Measurements from ENCODE around the gene TCIRG1. TPM values are rescaled to one million over a fixed set of nuclear protein-coding genes. Genes with fewer than 3 reads are reported as not detected.

The TCIRG1 gene
- total and polyA plus RNA-seq, 2 of the 13 experiments (the other 11 are each of a cell fraction or from before 2014, with no cell fraction given): 48.0 to 69.6 TPM

- TF ChIP-seq, protein P1, sequence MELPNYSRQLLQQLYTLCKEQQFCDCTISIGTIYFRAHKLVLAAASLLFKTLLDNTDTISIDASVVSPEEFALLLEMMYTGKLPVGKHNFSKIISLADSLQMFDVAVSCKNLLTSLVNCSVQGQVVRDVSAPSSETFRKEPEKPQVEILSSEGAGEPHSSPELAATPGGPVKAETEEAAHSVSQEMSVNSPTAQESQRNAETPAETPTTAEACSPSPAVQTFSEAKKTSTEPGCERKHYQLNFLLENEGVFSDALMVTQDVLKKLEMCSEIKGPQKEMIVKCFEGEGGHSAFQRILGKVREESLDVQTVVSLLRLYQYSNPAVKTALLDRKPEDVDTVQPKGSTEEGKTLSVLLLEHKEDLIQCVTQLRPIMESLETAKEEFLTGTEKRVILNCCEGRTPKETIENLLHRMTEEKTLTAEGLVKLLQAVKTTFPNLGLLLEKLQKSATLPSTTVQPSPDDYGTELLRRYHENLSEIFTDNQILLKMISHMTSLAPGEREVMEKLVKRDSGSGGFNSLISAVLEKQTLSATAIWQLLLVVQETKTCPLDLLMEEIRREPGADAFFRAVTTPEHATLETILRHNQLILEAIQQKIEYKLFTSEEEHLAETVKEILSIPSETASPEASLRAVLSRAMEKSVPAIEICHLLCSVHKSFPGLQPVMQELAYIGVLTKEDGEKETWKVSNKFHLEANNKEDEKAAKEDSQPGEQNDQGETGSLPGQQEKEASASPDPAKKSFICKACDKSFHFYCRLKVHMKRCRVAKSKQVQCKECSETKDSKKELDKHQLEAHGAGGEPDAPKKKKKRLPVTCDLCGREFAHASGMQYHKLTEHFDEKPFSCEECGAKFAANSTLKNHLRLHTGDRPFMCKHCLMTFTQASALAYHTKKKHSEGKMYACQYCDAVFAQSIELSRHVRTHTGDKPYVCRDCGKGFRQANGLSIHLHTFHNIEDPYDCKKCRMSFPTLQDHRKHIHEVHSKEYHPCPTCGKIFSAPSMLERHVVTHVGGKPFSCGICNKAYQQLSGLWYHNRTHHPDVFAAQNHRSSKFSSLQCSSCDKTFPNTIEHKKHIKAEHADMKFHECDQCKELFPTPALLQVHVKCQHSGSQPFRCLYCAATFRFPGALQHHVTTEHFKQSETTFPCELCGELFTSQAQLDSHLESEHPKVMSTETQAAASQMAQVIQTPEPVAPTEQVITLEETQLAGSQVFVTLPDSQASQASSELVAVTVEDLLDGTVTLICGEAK (IDR thresholded peaks at IDR 0.05): no peak
- TF ChIP-seq, protein P1 (CRISPR knock-in tag; IDR thresholded peaks at IDR 0.05): peak; percentile 55
- TF ChIP-seq PHF20 (CRISPR knock-in tag; IDR thresholded peaks at IDR 0.05) (0 out of 2 replicates have a peak, but pooled peaks have one; percentile 31), PPARG (CRISPR knock-in tag; conservative IDR thresholded peaks at IDR 0.05) (peak; percentile 39; the same call in 1 of the 2 replicates), FOXA3 (CRISPR knock-in tag; IDR thresholded peaks at IDR 0.05) (peak; percentile 82), MBNL3 (CRISPR knock-in tag; conservative IDR thresholded peaks at IDR 0.05) (no peak), ETV6 (CRISPR knock-in tag; conservative IDR thresholded peaks at IDR 0.05) (no peak), MIXL1 (CRISPR knock-in tag; IDR thresholded peaks at IDR 0.05) (peak; percentile 44; the same call in 1 of the 2 replicates), THAP7 (CRISPR knock-in tag; IDR thresholded peaks at IDR 0.05) (peak; percentile 81; the same call in 1 of the 2 replicates), ZNF350 (CRISPR knock-in tag; IDR thresholded peaks at IDR 0.05; ENCODE audit: borderline replicate concordance, low read depth) (peak; percentile 64; the same call in 1 of the 2 replicates), ZNF230 (CRISPR knock-in tag; IDR thresholded peaks at IDR 0.05) (0 out of 2 replicates have a peak, but pooled peaks have one; percentile 28), MAF1 (CRISPR knock-in tag; IDR thresholded peaks at IDR 0.05; ENCODE audit: borderline replicate concordance) (no peak), TBP (CRISPR knock-in tag; IDR thresholded peaks at IDR 0.05) (no peak)
- TF ChIP-seq, protein P2, sequence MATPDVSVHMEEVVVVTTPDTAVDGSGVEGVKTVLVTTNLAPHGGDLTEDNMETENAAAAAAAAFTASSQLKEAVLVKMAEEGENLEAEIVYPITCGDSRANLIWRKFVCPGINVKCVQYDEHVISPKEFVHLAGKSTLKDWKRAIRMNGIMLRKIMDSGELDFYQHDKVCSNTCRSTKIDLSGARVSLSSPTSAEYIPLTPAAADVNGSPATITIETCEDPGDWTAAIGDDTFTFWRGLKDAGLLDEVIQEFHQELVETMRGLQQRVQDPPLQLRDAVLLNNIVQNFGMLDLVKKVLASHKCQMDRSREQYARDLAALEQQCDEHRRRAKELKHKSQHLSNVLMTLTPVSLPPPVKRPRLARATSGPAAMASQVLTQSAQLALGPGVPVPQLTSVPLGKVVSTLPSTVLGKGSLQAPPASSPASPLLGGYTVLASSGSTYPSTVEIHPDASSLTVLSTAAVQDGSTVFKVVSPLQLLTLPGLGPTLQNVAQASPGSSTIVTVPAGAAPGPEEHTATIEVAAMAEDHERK (CRISPR knock-in tag; IDR thresholded peaks at IDR 0.05; ENCODE audit: low read depth): no peak
- TF ChIP-seq, protein P3, sequence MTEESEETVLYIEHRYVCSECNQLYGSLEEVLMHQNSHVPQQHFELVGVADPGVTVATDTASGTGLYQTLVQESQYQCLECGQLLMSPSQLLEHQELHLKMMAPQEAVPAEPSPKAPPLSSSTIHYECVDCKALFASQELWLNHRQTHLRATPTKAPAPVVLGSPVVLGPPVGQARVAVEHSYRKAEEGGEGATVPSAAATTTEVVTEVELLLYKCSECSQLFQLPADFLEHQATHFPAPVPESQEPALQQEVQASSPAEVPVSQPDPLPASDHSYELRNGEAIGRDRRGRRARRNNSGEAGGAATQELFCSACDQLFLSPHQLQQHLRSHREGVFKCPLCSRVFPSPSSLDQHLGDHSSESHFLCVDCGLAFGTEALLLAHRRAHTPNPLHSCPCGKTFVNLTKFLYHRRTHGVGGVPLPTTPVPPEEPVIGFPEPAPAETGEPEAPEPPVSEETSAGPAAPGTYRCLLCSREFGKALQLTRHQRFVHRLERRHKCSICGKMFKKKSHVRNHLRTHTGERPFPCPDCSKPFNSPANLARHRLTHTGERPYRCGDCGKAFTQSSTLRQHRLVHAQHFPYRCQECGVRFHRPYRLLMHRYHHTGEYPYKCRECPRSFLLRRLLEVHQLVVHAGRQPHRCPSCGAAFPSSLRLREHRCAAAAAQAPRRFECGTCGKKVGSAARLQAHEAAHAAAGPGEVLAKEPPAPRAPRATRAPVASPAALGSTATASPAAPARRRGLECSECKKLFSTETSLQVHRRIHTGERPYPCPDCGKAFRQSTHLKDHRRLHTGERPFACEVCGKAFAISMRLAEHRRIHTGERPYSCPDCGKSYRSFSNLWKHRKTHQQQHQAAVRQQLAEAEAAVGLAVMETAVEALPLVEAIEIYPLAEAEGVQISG (CRISPR knock-in tag; IDR thresholded peaks at IDR 0.05): peak; percentile 61
Observed at GRCh38 chr11:68016904-68017817, 21.7 kb upstream of the TCIRG1 start (continued).

Measured in HepG2 (cell line).